Loucy (cell line): ENCODE measurements around the gene NLGN1.

Experiments
- CTCF ChIP-seq: fragments of 200-600 bp; sonication (generic); conservative IDR thresholded peaks from 2 replicates; pipeline ENCODE4 v1.5.1; 2014; ENCODE audit warnings: mild to moderate bottlenecking, antibody characterized with exemption, low read length
- EZH2phosphoT487 ChIP-seq: fragments of 200-600 bp; IDR thresholded peaks from 2 replicates; pipeline ENCODE4 v1.6.1; 2018; ENCODE audit warnings: antibody characterized with exemption, mild to moderate bottlenecking, moderate library complexity, borderline replicate concordance

GRCh38 chr3:174285242-174285864 is 887.8 kb downstream of the NLGN1 start:
- no peak for TF ChIP-seq CTCF
- TF ChIP-seq EZH2phosphoT487 = no peak
